Muscle layer of colon (tissue), 2 donors: ENCODE data around the gene RPRD1A.

Source experiments
- H3K27ac ChIP-seq: one replicate; pipeline ENCODE4 v1.7.0; 2013; ENCODE audit warnings: low read depth, mild to moderate bottlenecking, low read length, moderate library complexity
- H3K27me3 ChIP-seq, 2 donors: one replicate each; pipeline ENCODE4 v1.7.0; 2013; ENCODE audit warnings: low read length in 2 of 2, mild to moderate bottlenecking in 2 of 2; ENCODE audit not compliant: insufficient read depth in 2 of 2, control insufficient read depth in 1 of 2
- H3K36me3 ChIP-seq: one replicate; pipeline ENCODE4 v1.7.0; 2013; ENCODE audit warnings: mild to moderate bottlenecking, low read length; ENCODE audit not compliant: insufficient read depth
- H3K4me1 ChIP-seq: one replicate; pipeline ENCODE4 v1.7.0; 2013; ENCODE audit warnings: mild to moderate bottlenecking, low read length; ENCODE audit not compliant: insufficient read depth
- H3K4me3 ChIP-seq, 2 donors: one replicate each; pipeline ENCODE4 v1.7.0; 2013; ENCODE audit warnings: low read length in 2 of 2, low read depth in 1 of 2, mild to moderate bottlenecking in 1 of 2, moderate library complexity in 1 of 2
- H3K9ac ChIP-seq: one replicate; pipeline ENCODE4 v1.7.0; 2013; ENCODE audit warnings: low read length
- H3K9me3 ChIP-seq: one replicate; pipeline ENCODE4 v1.7.0; 2013; ENCODE audit warnings: mild to moderate bottlenecking, low read length
- donor health status: abdominal sarcoma.
- donor health status: Adenocarcinoma of cecum.

The RPRD1A gene

DNA sequence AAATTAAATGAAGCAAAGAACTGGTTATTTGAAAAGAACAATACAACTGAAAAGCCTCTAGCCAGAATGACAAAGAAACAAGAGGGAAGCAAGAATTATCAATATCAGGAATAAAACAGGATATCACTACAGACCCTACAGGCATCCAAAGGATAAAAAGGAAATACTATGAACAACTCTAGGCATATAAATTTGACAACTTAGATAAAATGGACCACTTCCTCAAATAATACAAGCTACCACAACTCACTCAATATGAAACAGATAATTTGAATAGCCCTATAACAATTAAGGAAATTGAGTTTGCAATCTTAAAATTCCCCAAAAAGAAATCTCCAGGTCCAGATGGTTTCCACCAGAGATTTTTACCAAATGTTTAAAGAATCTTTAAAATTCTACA lies 19.8 kb downstream of the RPRD1A start:
- no peaks in the 10 kb centered on the region for H3K27me3 ChIP-seq
- H3K9me3 ChIP-seq: no peaks in the 10 kb centered on the region
- no peaks in the 10 kb centered on the region for H3K4me1 ChIP-seq
- no peaks in the 10 kb centered on the region for H3K36me3 ChIP-seq
- H3K9ac ChIP-seq: no peak overlapping the region
- H3K4me3 ChIP-seq: no peak overlapping the region
- no peak overlapping the region for H3K27ac ChIP-seq

DNA sequence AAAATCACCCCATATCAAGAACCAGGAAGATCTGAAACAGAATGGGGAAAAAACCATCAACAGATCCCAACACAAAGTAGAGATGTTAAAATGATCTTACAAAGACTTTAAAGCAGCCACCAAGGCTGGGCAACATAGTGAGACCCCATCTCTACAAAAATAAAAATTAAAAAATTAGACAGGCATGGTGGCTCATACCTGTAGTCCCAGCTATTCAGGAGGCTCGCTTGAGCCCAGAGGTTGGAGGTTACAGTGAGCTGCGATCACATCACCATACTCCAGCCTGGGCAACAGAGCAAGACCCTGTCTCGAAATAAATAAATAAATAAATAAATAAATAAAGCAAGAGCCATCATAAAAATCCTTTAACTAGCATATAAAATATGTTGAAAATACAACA lies 20.5 kb downstream of the RPRD1A start:
- Histone ChIP-seq H3K4me1 (no peaks in the 10 kb centered on the region), H3K27me3 (no peaks in the 10 kb centered on the region), H3K9ac (no peak overlapping the region), H3K27ac (no peak overlapping the region), H3K36me3 (no peaks in the 10 kb centered on the region), H3K9me3 (no peaks in the 10 kb centered on the region), H3K4me3 (no peak overlapping the region)

DNA sequence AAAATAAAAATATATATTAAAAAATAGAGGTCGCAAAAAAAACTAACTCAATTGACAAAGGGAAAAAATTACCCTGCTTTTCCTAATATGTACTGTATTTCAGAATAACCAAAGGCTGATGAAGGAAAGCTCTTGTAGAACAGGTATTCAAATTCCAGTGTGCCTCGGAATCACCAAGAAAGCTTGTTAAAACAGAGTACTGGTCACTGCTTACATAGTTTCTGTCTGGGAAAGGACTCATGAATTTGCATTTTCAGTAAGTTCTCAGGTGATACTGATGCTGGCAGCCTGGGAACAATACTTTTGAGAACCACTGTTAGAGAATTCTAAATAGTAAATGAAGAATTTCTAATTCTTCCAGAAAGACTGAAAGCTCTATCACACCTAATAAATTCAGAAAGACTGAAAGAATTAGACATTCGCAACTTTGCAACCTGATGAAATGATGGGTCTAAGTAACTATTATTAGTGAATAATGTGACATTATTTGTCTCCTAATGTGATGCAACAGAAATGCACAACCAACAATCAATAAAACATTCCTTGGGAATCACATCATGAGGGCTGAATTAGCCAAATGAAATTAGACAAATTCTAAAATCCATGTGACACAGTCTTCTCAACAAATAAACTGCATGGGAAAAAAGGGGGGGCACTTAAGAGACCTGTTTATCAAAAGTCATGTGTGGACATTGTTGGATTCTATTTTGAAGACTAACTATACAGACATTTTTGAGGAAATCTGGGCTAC lies 21.9 kb downstream of the RPRD1A start:
- H3K36me3 ChIP-seq: no peaks in the 10 kb centered on the region
- H3K27ac ChIP-seq: no peak overlapping the region
- H3K9ac ChIP-seq: no peak overlapping the region
- no peaks in the 10 kb centered on the region for H3K9me3 ChIP-seq
- no peaks in the 10 kb centered on the region for H3K4me1 ChIP-seq
- H3K27me3 ChIP-seq: no peaks in the 10 kb centered on the region
- H3K4me3 ChIP-seq: no peak overlapping the region

DNA sequence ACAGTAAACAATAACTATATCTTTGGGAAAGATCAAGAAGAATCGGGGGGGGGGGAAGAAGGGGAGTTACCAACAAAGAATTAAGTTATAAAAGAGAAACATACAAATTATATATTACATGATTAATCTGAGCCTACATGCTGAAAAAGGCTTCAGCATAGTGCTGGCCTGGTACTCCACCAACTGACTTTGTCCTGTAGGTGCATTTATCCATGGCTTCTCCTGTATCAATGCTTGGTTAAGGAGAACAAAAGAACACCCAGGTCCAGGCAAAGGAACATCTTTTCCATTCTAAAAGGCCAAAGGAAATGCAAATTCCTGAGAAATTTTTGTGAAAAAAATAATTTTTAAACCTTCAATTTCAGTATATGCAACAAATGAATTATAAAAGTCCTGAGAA lies 24.2 kb downstream of the RPRD1A start:
- no peaks in the 10 kb centered on the region for H3K9me3 ChIP-seq
- H3K27ac ChIP-seq: no peak overlapping the region
- H3K9ac ChIP-seq: no peak overlapping the region
- H3K36me3 ChIP-seq: no peaks in the 10 kb centered on the region
- H3K4me3 ChIP-seq: no peak overlapping the region
- no peaks in the 10 kb centered on the region for H3K4me1 ChIP-seq
- no peaks in the 10 kb centered on the region for H3K27me3 ChIP-seq

DNA sequence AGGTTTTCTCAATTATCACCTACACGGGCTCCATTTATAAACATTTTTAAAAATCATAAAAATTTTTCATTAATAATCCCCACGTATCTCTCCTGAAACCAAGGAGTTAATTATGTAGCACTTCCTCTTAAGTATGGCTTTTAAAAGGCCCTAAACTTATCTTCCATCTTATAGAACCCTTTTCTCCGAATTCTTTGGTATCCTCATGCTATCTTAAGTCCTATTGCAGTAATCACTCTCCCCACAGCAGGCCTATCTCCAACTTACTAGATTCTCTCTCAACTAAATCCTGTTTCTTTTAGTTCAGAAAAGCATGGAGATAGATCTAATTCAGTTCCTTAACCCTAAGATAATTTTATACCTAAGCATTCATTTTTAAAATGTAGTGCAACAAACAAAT lies 26.2 kb downstream of the RPRD1A start:
- H3K9me3 ChIP-seq: no peaks in the 10 kb centered on the region
- no peaks in the 10 kb centered on the region for H3K4me1 ChIP-seq
- H3K9ac ChIP-seq: no peak overlapping the region
- no peaks in the 10 kb centered on the region for H3K36me3 ChIP-seq
- no peak overlapping the region for H3K27ac ChIP-seq
- no peaks in the 10 kb centered on the region for H3K27me3 ChIP-seq
- H3K4me3 ChIP-seq: no peak overlapping the region

DNA sequence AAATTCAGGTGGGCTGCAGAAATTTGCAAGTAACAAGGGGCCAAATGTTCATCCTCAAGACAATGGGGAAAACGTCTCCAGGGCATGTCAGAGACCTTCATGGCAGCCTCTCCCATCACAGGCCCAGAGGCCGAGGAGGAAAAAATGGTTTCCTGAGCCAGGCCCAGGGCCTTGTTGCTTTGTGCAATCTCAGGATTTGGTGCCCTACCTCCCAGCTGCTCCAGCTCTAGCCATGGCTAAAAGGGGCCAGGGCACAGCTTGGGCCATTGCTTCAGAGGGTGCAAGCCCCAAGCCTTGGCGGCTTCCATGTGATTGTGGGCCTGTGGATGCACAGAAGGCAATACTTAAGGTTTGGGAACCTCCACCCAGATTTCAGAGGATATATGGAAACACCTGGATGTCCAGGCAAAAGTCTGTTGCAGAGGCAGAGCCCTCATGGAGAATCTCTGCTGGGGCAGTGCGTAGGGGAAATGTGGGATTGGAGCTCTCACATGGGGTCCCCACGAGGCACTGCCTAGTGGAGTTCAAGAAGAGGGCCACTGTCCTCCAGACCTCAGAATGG lies 29.2 kb downstream of the RPRD1A start:
- no peaks in the 10 kb centered on the region for H3K9me3 ChIP-seq
- H3K4me1 ChIP-seq: no peaks in the 10 kb centered on the region
- H3K36me3 ChIP-seq: no peaks in the 10 kb centered on the region
- no peak overlapping the region for H3K27ac ChIP-seq
- no peak overlapping the region for H3K9ac ChIP-seq
- H3K4me3 ChIP-seq: no peak overlapping the region
- no peaks in the 10 kb centered on the region for H3K27me3 ChIP-seq

DNA sequence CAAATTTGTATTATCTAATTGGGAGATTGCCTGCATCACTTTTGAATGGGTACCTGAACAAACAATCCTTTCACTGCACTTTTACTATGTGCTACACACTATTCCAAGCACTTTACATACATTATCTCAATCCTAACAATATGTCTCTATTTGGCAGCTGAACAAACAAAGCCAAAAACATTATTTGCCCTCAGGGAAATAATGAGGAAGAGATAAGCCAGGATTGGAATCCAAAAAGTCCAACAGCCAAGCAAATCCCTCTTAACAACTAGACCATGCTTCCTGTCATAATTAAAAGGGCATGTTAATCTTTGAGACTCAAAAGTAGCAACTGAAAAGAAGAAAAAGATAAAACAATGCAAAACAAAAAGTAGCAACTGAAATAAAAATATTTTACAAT lies 32.1 kb downstream of the RPRD1A start:
- Histone ChIP-seq H3K9ac (no peak overlapping the region), H3K27ac (no peak overlapping the region), H3K4me3 (no peak overlapping the region), H3K4me1 (no peaks in the 10 kb centered on the region), H3K36me3 (peaks cover 5% of the 10 kb centered on the region), H3K27me3 (no peaks in the 10 kb centered on the region), H3K9me3 (no peaks in the 10 kb centered on the region)

DNA sequence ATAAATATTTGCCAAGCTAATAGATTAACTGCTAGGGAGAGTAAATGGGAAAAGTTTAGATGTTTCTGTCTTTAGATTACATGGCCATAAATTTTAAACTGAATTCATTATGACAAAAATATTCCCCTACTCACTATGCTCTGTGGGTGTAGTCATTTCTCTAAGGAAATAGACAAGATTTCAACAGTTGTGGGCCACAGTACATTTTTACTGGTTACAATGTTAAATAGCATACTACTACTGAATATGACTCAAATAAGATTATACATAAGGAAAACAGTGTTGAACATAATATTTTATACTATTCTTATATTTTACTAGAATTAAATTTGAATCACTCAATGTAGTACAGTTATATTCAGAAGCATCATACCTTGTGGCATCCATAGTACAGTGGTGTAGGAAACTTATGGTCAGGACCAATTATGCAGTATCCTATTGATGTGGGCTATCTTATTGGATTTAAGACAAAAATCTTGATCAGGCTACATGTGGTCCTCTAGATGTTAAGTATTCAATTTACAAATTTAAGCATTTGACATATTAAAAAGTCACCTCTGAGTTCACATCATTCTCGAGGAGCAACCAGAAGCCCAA lies 33.0 kb downstream of the RPRD1A start:
- H3K4me1 ChIP-seq: no peaks in the 10 kb centered on the region
- no peaks in the 10 kb centered on the region for H3K27me3 ChIP-seq
- no peak overlapping the region for H3K4me3 ChIP-seq
- H3K9me3 ChIP-seq: no peaks in the 10 kb centered on the region
- H3K36me3 ChIP-seq: peaks cover 8% of the 10 kb centered on the region
- no peak overlapping the region for H3K9ac ChIP-seq
- H3K27ac ChIP-seq: no peak overlapping the region

DNA sequence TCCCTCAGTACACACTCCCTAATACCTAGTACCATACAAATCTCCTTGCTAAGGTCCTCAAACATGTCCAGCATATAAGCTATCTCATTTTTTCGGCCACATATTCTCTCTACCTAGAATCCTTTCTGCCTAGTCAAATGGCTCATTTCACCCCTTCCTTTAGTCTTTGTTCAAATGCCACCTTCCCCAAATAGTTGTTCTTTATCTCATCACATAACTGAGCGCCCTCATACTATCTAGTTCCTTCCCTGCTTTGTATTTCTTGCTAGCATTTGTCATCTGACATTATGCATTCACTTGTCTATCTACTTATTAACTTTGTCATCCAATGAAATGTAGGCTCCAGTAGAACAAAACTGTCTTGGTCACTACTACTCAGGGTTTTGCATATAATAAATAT lies 35.5 kb downstream of the RPRD1A start:
- H3K4me3 ChIP-seq: no peak overlapping the region
- no peaks in the 10 kb centered on the region for H3K4me1 ChIP-seq
- peaks cover 12% of the 10 kb centered on the region for H3K36me3 ChIP-seq
- no peaks in the 10 kb centered on the region for H3K27me3 ChIP-seq
- no peak overlapping the region for H3K27ac ChIP-seq
- H3K9ac ChIP-seq: no peak overlapping the region
- H3K9me3 ChIP-seq: no peaks in the 10 kb centered on the region

DNA sequence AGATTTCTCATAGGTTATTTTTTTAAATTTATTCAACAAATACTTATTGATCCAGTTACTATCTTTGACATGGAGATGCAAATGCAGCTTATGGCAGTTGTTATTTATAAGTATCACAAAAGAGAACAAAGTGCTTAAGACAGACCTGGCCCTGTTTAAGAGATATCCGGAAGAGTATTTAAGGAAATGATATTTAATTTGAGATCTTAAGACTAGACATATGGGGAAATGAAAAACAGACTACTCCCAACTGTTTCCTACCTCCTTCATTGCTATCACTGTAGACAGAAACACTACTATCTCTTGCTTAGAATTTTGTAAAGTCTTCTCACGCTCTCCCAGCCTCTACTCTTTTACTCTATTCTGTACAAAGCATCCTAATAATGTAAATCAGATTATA lies 36.0 kb downstream of the RPRD1A start:
- H3K27me3 ChIP-seq: no peaks in the 10 kb centered on the region
- no peaks in the 10 kb centered on the region for H3K9me3 ChIP-seq
- no peak overlapping the region for H3K27ac ChIP-seq
- no peaks in the 10 kb centered on the region for H3K4me1 ChIP-seq
- peaks cover 13% of the 10 kb centered on the region for H3K36me3 ChIP-seq
- H3K9ac ChIP-seq: no peak overlapping the region
- H3K4me3 ChIP-seq: no peak overlapping the region

DNA sequence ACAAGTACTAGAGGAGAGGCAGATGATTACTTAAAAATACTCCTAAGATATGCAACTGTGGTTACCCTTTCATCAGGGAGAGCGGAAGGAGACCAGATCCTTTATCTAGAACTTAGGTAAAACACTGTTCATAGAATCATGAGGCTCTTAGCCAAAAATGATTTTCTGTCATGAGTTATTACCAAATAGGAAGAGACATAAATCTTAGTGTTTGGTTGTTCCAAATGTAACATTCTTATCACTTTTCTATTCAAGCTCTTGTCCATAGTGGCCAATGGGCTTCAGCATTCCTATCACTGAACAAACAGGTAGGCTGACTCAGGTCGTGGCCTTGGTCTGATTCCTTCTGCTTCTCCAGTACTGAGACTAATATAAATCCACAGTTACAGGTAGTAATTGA lies 38.5 kb downstream of the RPRD1A start:
- H3K27me3 ChIP-seq: no peaks in the 10 kb centered on the region
- no peak overlapping the region for H3K27ac ChIP-seq
- peaks cover 29% of the 10 kb centered on the region for H3K36me3 ChIP-seq

DNA sequence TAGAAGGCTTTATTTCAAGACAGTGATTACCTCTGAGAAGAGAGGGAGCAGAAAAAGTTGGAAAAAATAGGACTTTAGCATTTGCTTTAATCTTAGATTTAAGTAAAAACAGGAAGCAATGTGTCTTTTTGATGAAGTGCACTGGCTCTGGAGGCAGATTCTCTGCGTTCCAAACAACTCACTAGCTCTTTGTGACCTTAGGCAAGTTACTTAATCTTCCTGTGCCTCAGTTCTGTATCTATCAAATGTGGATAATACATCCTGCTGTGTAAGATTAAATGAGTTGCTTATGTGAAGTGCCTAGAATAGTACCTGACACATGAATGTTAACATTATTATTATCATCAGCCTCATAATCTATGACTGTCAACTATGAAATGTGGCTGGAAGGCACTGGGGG lies 42.3 kb downstream of the RPRD1A start:
- peaks cover 21% of the 10 kb centered on the region for H3K36me3 ChIP-seq
- no peak overlapping the region for H3K4me3 ChIP-seq
- no peaks in the 10 kb centered on the region for H3K4me1 ChIP-seq
- H3K27ac ChIP-seq: no peak overlapping the region
- no peak overlapping the region for H3K9ac ChIP-seq
- no peaks in the 10 kb centered on the region for H3K9me3 ChIP-seq
- H3K27me3 ChIP-seq: no peaks in the 10 kb centered on the region

More for the DNA sequence above, 38.5 kb downstream of the RPRD1A start:
- Histone ChIP-seq H3K9ac (no peak overlapping the region), H3K9me3 (no peaks in the 10 kb centered on the region), H3K4me3 (no peak overlapping the region), H3K4me1 (no peaks in the 10 kb centered on the region)
